CD14-positive monocyte (primary cell): ENCODE results near the gene ELMO3. TPM values are rescaled to one million over a fixed set of nuclear protein-coding genes. Genes with fewer than 3 reads are reported as not detected.
A peak's percentile ranks its signal among the peaks of the same experiment; 100 is the strongest.

Experiments
- DNase-seq, 3 donors: peaks; one replicate each; pipeline ENCODE4 v3.0.0-alpha.2; 2011 to 2022
- H2AFZ ChIP-seq: 2 replicates; pipeline ENCODE4 v1.6.0; 2012; ENCODE audit warnings: mild to moderate bottlenecking, low read depth, low read length, inconsistent platforms; ENCODE audit not compliant: insufficient read depth, poor library complexity, severe bottlenecking
- H3K27ac ChIP-seq, 2 donors: 1 replicate in 1 of 2; 2 replicates in 1 of 2; pipeline ENCODE4 v1.5.1; 2012 to 2013; ENCODE audit warnings: low read length in 2 of 2, control low read depth in 1 of 2, inconsistent platforms in 1 of 2, low read depth in 1 of 2, mild to moderate bottlenecking in 1 of 2
- H3K27me3 ChIP-seq, 2 donors: one replicate each; pipeline versions ENCODE4 v1.6.0 to v1.6.1; 2011 to 2013; ENCODE audit warnings: low read length in 2 of 2; ENCODE audit not compliant: control insufficient read depth in 2 of 2, insufficient read depth in 2 of 2
- H3K36me3 ChIP-seq, 2 donors: replicated peaks in 1 of 2; 1 replicate in 1 of 2; 2 replicates in 1 of 2; pipeline versions ENCODE4 v1.5.1 to v1.6.1; 2012 to 2013; ENCODE audit warnings: low read length in 2 of 2, control low read depth in 1 of 2, inconsistent platforms in 1 of 2, mild to moderate bottlenecking in 1 of 2; ENCODE audit not compliant: insufficient read depth in 2 of 2, control insufficient read depth in 1 of 2
- H3K4me1 ChIP-seq, 2 donors: 1 replicate in 1 of 2; 2 replicates in 1 of 2; pipeline versions ENCODE4 v1.5.1 to v1.6.1; 2012 to 2013; ENCODE audit warnings: low read length in 2 of 2, control low read depth in 1 of 2, inconsistent platforms in 1 of 2, mild to moderate bottlenecking in 1 of 2, moderate library complexity in 1 of 2; ENCODE audit not compliant: insufficient read depth in 2 of 2, control insufficient read depth in 1 of 2
- H3K4me2 ChIP-seq: replicated peaks from 2 replicates; pipeline ENCODE3; 2012; ENCODE audit warnings: low read length, moderate library complexity, mild to moderate bottlenecking; ENCODE audit not compliant: poor library complexity, severe bottlenecking; ENCODE audit errors: extremely low read depth
- H3K4me3 ChIP-seq, 3 experiments: fragments of 200-600 bp in 1 of 3; sonication (generic) in 1 of 3; replicated peaks in 1 of 3; 1 replicate in 2 of 3; 2 replicates in 1 of 3; pipeline ENCODE4 v1.5.1; 2011 to 2013; ENCODE audit warnings: low read length in 3 of 3, mild to moderate bottlenecking in 3 of 3, control low read depth in 2 of 3, low read depth in 2 of 3, inconsistent platforms in 1 of 3, moderate library complexity in 1 of 3
- H3K79me2 ChIP-seq: 2 replicates; pipeline ENCODE4 v1.6.0; 2012; ENCODE audit warnings: mild to moderate bottlenecking, control low read depth, inconsistent platforms, low read length, moderate library complexity; ENCODE audit not compliant: insufficient read depth
- H3K9ac ChIP-seq: 2 replicates; pipeline ENCODE4 v1.6.0; 2017; ENCODE audit warnings: low read length, mild to moderate bottlenecking; ENCODE audit not compliant: insufficient read depth, poor library complexity, severe bottlenecking
- H3K9me3 ChIP-seq, 2 donors: replicated peaks in 1 of 2; 1 replicate in 1 of 2; 2 replicates in 1 of 2; pipeline versions ENCODE4 v1.5.1 to v1.6.1; 2012 to 2013; ENCODE audit warnings: low read length in 2 of 2, control low read depth in 1 of 2; ENCODE audit not compliant: control insufficient read depth in 1 of 2, insufficient read depth in 1 of 2
- H4K20me1 ChIP-seq: 2 replicates; pipeline ENCODE4 v1.6.0; 2012; ENCODE audit warnings: mild to moderate bottlenecking, low read length, control low read depth, moderate library complexity; ENCODE audit not compliant: insufficient read depth
- H3K27ac Mint-ChIP-seq, 7 donors: one replicate each; pipeline ENCODE4 v1.8.0; 2020; ENCODE audit warnings: mild to moderate bottlenecking in 7 of 7, mixed read lengths in 7 of 7, moderate library complexity in 6 of 7, inconsistent platforms in 2 of 7
- H3K27me3 Mint-ChIP-seq, 3 donors: one replicate each; pipeline ENCODE4 v1.8.0; 2021 to 2022; ENCODE audit warnings: low read depth in 3 of 3, mild to moderate bottlenecking in 3 of 3, mixed read lengths in 3 of 3, moderate library complexity in 3 of 3, inconsistent platforms in 1 of 3
- H3K36me3 Mint-ChIP-seq, 2 donors: one replicate each; pipeline ENCODE4 v1.8.0; 2020; ENCODE audit warnings: mixed read lengths in 2 of 2, inconsistent platforms in 1 of 2, mild to moderate bottlenecking in 1 of 2
- H3K4me1 Mint-ChIP-seq: one replicate; pipeline ENCODE4 v1.8.0; 2020; ENCODE audit warnings: mild to moderate bottlenecking, mixed read lengths
- H3K4me3 Mint-ChIP-seq, 2 donors: one replicate each; pipeline ENCODE4 v1.8.0; 2020; ENCODE audit warnings: mild to moderate bottlenecking in 2 of 2, mixed read lengths in 2 of 2, moderate library complexity in 1 of 2
- H3K9me3 Mint-ChIP-seq, 7 donors: one replicate each; pipeline ENCODE4 v1.8.0; 2020 to 2022; ENCODE audit warnings: mixed read lengths in 7 of 7, mild to moderate bottlenecking in 6 of 7, moderate library complexity in 6 of 7, inconsistent platforms in 2 of 7
- WGBS: methylation state at CpG from one replicate; pipeline ENCODE4 v1.1.5; 2013; ENCODE audit warnings: missing lambda C conversion rate; ENCODE audit not compliant: insufficient coverage; 5-methylcytosine and 5-hydroxymethylcytosine counted together
- intact Hi-C, 2 donors: fragments of 100-400 bp; cut with micrococcal nuclease; formaldehyde crosslinking; loops; one replicate each; pipeline versions ENCODE4 v1.15.0 to v1.15.1; 2023
- polyA plus RNA-seq, 3 donors: library from polyadenylated mRNA; depleted of rRNA in 1 of 3; unstranded in 2 of 3; stranded (reverse) in 1 of 3; fragments of 300-500 nt in 2 of 3; fragments of >200 nt in 1 of 3; fragmentation: Illumina TruSeq in 2 of 3; gene quantifications; 1 replicate in 2 of 3; 2 replicates in 1 of 3; pipeline ENCODE4 v1.2.3, GENCODE V29; 2012 to 2021
- TF ChIP-seq, protein P1 (sequence below): fragments of 200-600 bp; IDR thresholded peaks from one replicate; pipeline ENCODE4 v1.8.0; 2022; ENCODE audit warnings: antibody characterized with exemption, mild to moderate bottlenecking

Gene ELMO3
- polyA plus RNA-seq, 3 donors, result 0.15 to 7.0 TPM; not detected in 1

- Mint-ChIP-seq H3K27ac (no peak overlapping the region), H3K9me3 (peaks cover 0 to 3% (median 0%) of the 10 kb centered on the region in 7 donors), H3K36me3 (peaks cover 61 to 77% of the 10 kb centered on the region in 2 donors), H3K4me3 (no peak overlapping the region), H3K27me3 (peaks cover 0 to 4% (median 2%) of the 10 kb centered on the region in 3 donors), H3K4me1 (peaks cover 36% of the 10 kb centered on the region)
- H2AFZ ChIP-seq, result no peak overlapping the region
- H3K4me1 ChIP-seq, result peaks cover 28 to 29% of the 10 kb centered on the region in 2 donors
- H3K9ac ChIP-seq, result no peak overlapping the region
- H3K27me3 ChIP-seq, result no peaks in the 10 kb centered on the region
- H3K9me3 ChIP-seq, result no peaks in the 10 kb centered on the region
- 97% methylated on average over 8 of the region's 9 CpGs for WGBS
- H3K4me2 ChIP-seq, result no peak overlapping the region
- no peak overlapping the region for H3K4me3 ChIP-seq
- TF ChIP-seq, protein P1, sequence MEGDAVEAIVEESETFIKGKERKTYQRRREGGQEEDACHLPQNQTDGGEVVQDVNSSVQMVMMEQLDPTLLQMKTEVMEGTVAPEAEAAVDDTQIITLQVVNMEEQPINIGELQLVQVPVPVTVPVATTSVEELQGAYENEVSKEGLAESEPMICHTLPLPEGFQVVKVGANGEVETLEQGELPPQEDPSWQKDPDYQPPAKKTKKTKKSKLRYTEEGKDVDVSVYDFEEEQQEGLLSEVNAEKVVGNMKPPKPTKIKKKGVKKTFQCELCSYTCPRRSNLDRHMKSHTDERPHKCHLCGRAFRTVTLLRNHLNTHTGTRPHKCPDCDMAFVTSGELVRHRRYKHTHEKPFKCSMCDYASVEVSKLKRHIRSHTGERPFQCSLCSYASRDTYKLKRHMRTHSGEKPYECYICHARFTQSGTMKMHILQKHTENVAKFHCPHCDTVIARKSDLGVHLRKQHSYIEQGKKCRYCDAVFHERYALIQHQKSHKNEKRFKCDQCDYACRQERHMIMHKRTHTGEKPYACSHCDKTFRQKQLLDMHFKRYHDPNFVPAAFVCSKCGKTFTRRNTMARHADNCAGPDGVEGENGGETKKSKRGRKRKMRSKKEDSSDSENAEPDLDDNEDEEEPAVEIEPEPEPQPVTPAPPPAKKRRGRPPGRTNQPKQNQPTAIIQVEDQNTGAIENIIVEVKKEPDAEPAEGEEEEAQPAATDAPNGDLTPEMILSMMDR, result no peak
- intact Hi-C loops, result no loop called here
- H4K20me1 ChIP-seq, result peaks cover 60% of the 10 kb centered on the region
- no peak overlapping the region for H3K27ac ChIP-seq
- H3K79me2 ChIP-seq, result peaks cover 34% of the 10 kb centered on the region
- DNase-seq, result no peak
- H3K36me3 ChIP-seq, result peaks cover 53 to 67% of the 10 kb centered on the region in 2 donors
Measured at GRCh38 chr16:67238806-67239470, 40.0 kb downstream of the ELMO3 start.

DNA sequence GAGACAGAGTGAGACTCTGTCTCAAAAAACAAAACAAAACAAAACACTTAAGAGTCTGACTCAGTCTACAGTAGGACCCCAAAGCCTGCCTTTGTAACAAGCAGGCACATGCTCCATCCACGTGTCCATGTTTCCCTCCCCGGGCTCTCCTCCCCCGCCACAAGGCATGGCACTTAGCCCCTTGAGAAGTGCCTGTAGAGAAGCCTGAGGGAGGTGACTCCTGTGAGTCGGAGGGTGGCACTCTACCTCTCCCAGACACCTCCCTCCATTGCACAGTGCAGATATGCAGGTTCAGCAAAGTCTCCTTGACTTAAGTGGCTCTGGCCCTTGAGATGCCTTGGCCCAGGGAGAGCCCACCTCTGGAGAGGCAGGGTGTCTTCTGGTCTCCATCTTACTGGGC, 41.6 kb downstream of the ELMO3 start:
- H4K20me1 ChIP-seq, result peaks cover 63% of the 10 kb centered on the region
- Mint-ChIP-seq H3K27me3 (peaks cover 0 to 4% (median 0%) of the 10 kb centered on the region in 3 donors), H3K4me3 (no peak overlapping the region), H3K9me3 (peaks cover 0 to 3% (median 0%) of the 10 kb centered on the region in 7 donors), H3K27ac (peak overlapping the region in 3 of 7 donors; percentile 5 to 43 (median 32)), H3K36me3 (peaks cover 48 to 61% of the 10 kb centered on the region in 2 donors), H3K4me1 (peaks cover 51% of the 10 kb centered on the region)
- H3K4me3 ChIP-seq, result no peak overlapping the region
- peaks cover 36% of the 10 kb centered on the region for H3K79me2 ChIP-seq
- no peaks in the 10 kb centered on the region for H3K27me3 ChIP-seq
- intact Hi-C loops, result loop anchor here in 1 of 2 donors (10.0 kb wide), 3 partner anchors 234 to 546 kb away; partner anchors contain the start of genes CMTM4 and CTCF
- H3K36me3 ChIP-seq, result peaks cover 41 to 52% of the 10 kb centered on the region in 2 donors
- WGBS, result no CpG with 5 or more reads among the region's 4 CpGs
- H2AFZ ChIP-seq, result no peak overlapping the region
- H3K9me3 ChIP-seq, result no peaks in the 10 kb centered on the region
- H3K27ac ChIP-seq, result peak overlapping the region in 1 of 2 donors; percentile 17
- TF ChIP-seq, protein P1, result no peak
- H3K4me2 ChIP-seq, result no peak overlapping the region
- H3K4me1 ChIP-seq, result peaks cover 44% of the 10 kb centered on the region in 2 donors
- no peak for DNase-seq
- H3K9ac ChIP-seq, result no peak overlapping the region
